Measurements from ENCODE around the gene PRELID1. TPM values are rescaled to one million over a fixed set of nuclear protein-coding genes. Genes with fewer than 3 reads are reported as not detected.
A peak's percentile ranks its signal among the peaks of the same experiment; 100 is the strongest.

The PRELID1 gene
- total RNA-seq, 1 donor from 2014 or later = 34.1 TPM

GRCh38 chr5:177310757-177311391 lies 7.3 kb downstream of the PRELID1 start:
- DNase-seq (ENCODE audit: missing footprints) (peak; percentile 73), ATAC-seq (no peak)
- intact Hi-C loops (cut with DNase I) = no loop called here

GRCh38 chr5:177311392-177311722 lies 7.8 kb downstream of the PRELID1 start:
- DNase-seq (ENCODE audit: missing footprints) (peak; percentile 65), ATAC-seq (no peak)
- intact Hi-C loops (cut with DNase I) = no loop called here

- ATAC-seq = peak; percentile 92
- peak; percentile 98 for DNase-seq (ENCODE audit: missing footprints)
- intact Hi-C loops (cut with DNase I) = no loop called here
Observed at GRCh38 chr5:177311723-177312648, 8.4 kb downstream of the PRELID1 start, which contains the start of gene MXD3. MXD3 (minus strand) TSS chr5:177311898; CDS start chr5:177311830, 68 bp downstream.

GRCh38 chr5:177312649-177313181 lies 9.1 kb downstream of the PRELID1 start:
- ATAC-seq (peak; percentile 1), DNase-seq (ENCODE audit: missing footprints) (peak; percentile 39)
- intact Hi-C loops (cut with DNase I) = no loop called here

- DNase-seq (ENCODE audit: missing footprints) = peak; percentile 47
- intact Hi-C loops (cut with DNase I) = no loop called here
- no peak for ATAC-seq
Observed at GRCh38 chr5:177313561-177314259, 10.1 kb downstream of the PRELID1 start.

DNA sequence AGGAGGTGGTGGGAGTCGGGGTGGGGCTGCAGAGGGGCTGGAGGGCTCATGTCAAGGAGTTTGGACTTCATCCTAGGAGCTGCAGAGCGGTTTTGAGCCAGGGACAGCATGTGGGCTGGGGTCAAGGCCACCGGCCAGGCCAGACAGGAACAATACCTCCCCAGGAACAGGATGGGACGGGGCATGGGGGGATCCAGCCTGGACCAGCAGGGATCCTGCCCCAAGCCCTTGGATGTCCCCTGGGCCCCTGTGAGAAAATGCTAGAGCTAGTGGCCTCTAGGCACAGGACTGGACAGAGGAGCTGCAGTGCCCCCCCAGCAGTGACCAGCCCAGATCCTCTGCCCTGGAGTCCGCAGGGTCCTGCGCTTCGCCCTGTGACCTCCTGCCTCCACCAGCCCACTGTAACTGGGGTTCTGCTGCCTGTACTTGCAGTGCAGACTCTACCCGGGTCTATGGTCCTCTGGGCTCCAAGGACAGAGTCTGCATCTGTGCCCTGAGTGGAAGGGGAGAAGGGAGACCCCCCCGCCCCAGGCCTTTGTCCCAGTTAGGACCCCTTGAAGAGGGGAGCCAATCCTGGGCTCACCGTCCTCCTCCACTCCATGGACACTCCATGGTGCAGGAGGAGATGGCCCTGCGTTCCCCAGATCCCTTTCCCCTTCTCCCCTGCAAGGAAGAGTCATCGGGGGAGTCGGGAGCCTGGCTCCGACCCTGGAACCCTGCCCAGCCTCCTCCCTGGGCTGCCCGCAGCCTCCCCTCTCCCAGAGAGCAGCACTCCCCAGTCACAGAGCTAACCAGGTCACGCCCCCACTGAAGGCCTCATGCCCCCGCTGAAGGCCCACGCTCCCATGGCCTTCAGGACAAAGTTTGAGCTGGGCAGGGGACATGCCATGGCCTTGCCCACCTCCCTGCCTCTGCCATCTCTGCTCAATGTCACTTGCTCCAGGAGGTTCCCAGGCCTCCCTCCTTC lies 11.1 kb downstream of the PRELID1 start:
- no peak for ATAC-seq
- peak; percentile 50 for DNase-seq (ENCODE audit: missing footprints)
- intact Hi-C loops (cut with DNase I) = loop anchor here (5.0 kb wide), 1 partner anchor 138 kb away; no protein-coding TSS in a partner anchor

- DNase-seq (ENCODE audit: missing footprints) (no peak), ATAC-seq (no peak)
- intact Hi-C loops (cut with DNase I) = loop anchor here (5.0 kb wide), 1 partner anchor 137 kb away; no protein-coding TSS in a partner anchor
Observed at GRCh38 chr5:177315411-177315810, 11.8 kb downstream of the PRELID1 start.

DNA sequence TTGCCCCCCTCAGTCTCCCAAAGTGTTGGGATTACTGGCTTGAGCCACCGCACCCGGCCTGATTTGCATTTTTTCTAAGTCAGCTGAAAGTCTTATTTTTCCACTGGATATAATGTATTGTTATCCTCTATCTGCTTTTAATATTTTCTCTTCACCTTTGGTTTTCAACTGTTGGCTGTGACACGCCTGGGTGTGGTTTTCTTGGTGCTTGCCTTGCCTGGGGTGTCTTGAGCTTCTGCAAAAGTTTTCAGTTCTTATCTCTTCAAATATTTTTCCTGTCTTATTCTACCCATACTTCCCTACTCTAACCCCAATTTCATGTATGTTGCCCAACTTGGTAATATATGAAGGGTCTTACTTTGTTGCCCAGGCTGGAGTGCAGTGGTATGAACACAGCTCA lies 12.4 kb downstream of the PRELID1 start:
- no peak for DNase-seq (ENCODE audit: missing footprints)
- intact Hi-C loops (cut with DNase I) = loop anchor here (5.0 kb wide), 1 partner anchor 136 kb away; no protein-coding TSS in a partner anchor
- no peak for ATAC-seq

DNA sequence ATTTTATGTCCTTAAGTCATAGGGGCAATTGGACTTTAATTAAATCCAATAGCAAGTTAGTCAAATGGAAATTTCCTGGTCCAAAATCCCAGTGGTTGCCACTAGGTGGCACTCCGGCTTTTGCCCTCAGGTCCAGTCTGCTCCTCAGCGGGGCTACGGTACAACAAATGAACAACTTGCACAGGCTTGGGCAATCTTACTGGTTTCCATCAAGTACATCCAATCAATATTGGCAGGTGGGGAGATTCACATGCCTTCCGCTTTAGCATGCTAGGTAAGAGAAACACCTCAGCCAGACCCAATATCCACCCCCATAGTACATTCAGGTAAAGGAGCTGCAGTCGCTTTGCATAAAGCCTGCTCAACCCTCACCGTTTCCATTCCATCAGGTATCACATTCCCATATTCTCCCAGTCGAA lies 14.4 kb downstream of the PRELID1 start:
- DNase-seq (ENCODE audit: missing footprints) (peak; percentile 74), ATAC-seq (no peak)
- intact Hi-C loops (cut with DNase I) = loop anchor here (5.0 kb wide), 1 partner anchor 134 kb away; no protein-coding TSS in a partner anchor

DNA sequence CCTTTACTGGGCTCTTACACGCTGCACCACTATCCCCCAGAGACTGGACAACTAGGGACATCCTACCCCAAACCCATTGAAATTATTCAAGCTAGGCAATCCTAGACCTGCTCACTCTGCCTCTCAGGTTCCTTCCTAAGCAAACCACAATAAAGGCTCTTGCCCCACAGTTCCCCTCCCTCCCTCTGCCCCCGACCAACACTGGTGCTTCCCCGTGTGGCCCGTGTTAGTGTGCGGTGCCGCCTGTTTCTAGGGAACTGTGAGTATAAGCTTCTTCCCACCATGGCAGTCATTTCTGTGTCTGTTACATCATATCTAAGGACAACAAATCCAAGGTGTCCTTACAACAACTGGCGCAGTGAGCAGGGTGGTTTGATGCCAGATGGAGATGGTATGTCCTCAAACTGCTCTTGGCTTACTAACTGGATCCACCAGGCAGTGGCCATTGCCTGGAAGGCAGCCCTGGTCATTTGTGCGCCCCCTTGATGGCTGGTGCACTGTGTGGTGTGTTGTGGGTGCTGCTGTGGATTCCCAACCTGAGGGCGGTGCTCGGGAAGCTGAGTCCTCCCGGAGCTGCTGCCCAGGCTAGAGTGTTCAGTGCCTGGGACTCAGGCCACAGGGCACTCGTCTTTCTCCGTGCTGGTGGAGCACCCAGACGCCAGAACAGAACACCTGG lies 16.5 kb downstream of the PRELID1 start:
- ATAC-seq (no peak), DNase-seq (ENCODE audit: missing footprints) (peak; percentile 79)
- intact Hi-C loops (cut with DNase I) = loop anchor here (5.0 kb wide), 1 partner anchor 132 kb away; no protein-coding TSS in a partner anchor

- ATAC-seq (peak; percentile 42), DNase-seq (ENCODE audit: missing footprints) (peak; percentile 41)
- intact Hi-C loops (cut with DNase I) = no loop called here
Observed at GRCh38 chr5:177320879-177321278, 17.3 kb downstream of the PRELID1 start.

GRCh38 chr5:177325868-177326381 lies 22.3 kb downstream of the PRELID1 start:
- DNase-seq (ENCODE audit: missing footprints) (no peak), ATAC-seq (no peak)
- intact Hi-C loops (cut with DNase I) = no loop called here

- intact Hi-C loops (cut with DNase I) = no loop called here
- ATAC-seq (peak; percentile 74), DNase-seq (ENCODE audit: missing footprints) (peak; percentile 76)
Observed at GRCh38 chr5:177327539-177328522, 24.2 kb downstream of the PRELID1 start.

GRCh38 chr5:177328545-177329231 lies 25.1 kb downstream of the PRELID1 start:
- intact Hi-C loops (cut with DNase I) = no loop called here
- DNase-seq (ENCODE audit: missing footprints) = peak; percentile 48
- ATAC-seq = no peak

GRCh38 chr5:177329883-177330282 lies 26.3 kb downstream of the PRELID1 start:
- ATAC-seq = no peak
- DNase-seq (ENCODE audit: missing footprints) = no peak
- intact Hi-C loops (cut with DNase I) = no loop called here

Data from Right ventricle myocardium inferior (tissue), 1 donor.